ENCODE results near the gene TTYH2. TPM values are rescaled to one million over a fixed set of nuclear protein-coding genes. Genes with fewer than 3 reads are reported as not detected.

The TTYH2 gene
- total RNA-seq, 6 donors from 2014 or later, result 2.4 to 10.5 (median 8.0) TPM

GRCh38 chr17:74304184-74304583, 90.8 kb downstream of the TTYH2 start:
- no peak for ATAC-seq (ENCODE audit: low FRiP score in 2 of 2)
- 76 to 84% methylated on average over 3 to 5 of the region's 5 CpGs for WGBS, 2 donors
- H3K27ac ChIP-seq, result no peak overlapping the region
- DNase-seq, result no peak
- TF ChIP-seq POLR2A (IDR thresholded peaks at IDR 0.05) (no peak), POLR2AphosphoS5 (IDR thresholded peaks at IDR 0.05) (no peak), CTCF (IDR thresholded peaks at IDR 0.05) (no peak), EP300 (IDR thresholded peaks at IDR 0.05) (no peak)
- H3K27me3 ChIP-seq, result no peaks in the 10 kb centered on the region
- H3K4me1 ChIP-seq, result no peaks in the 10 kb centered on the region
- peaks cover 0 to 8% (median 4%) of the 10 kb centered on the region in 4 donors for H3K9me3 ChIP-seq
- no peaks in the 10 kb centered on the region for H3K36me3 ChIP-seq
- no peak overlapping the region for H3K4me3 ChIP-seq

- no peak for ATAC-seq (ENCODE audit: low FRiP score in 2 of 2)
- WGBS, 2 donors, result 56 to 71% methylated on average over 10 of the region's 10 CpGs
- TF ChIP-seq CTCF (IDR thresholded peaks at IDR 0.05), result no peak
- TF ChIP-seq POLR2AphosphoS5 (IDR thresholded peaks at IDR 0.05), result no peak
- no peak for TF ChIP-seq POLR2A (IDR thresholded peaks at IDR 0.05)
- TF ChIP-seq EP300 (IDR thresholded peaks at IDR 0.05), result no peak
Observed at GRCh38 chr17:74305865-74306654, 92.7 kb downstream of the TTYH2 start.

DNA sequence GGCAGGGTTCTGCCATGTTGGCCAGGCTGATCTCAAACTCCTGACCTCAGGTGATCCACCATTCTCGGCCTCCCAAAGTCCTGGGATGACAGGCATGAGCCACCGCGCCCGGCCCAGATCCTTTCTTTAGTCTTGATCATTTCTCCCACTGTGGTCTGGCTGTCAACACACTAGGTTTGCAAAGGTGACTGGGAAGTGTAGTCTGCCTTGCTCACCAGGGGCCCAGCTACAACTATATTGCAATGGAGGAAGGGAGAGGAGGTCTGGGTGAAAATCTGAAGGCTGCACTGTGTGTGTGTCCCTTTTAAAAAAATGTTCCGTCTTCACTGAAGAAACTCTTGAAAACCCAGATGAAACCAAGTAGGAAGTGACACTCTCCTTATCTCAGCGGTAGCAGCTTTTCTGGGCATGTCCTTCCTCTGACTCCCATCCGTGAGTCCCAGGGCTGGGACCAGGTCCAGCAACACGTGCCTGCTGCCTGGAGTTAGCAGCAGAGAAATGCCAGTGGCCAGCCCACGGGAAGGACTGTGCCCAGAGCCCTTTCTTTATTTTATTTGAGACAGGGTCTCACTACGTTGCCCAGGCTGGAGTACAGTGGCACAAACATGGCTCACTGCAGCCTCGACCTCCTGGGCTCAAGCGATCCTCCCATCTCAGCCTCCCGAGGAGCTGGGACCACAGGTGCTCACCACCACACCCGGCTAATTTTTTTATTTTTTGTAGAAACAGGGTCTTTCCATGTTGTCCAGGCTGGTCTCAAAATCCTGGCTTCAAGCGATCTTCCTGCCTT, 94.8 kb downstream of the TTYH2 start:
- ATAC-seq (ENCODE audit: low FRiP score in 2 of 2) (no peak), DNase-seq (no peak)
- no peak for TF ChIP-seq POLR2AphosphoS5 (IDR thresholded peaks at IDR 0.05)
- TF ChIP-seq POLR2A (IDR thresholded peaks at IDR 0.05), result no peak
- TF ChIP-seq CTCF (IDR thresholded peaks at IDR 0.05), result no peak
- no peak for TF ChIP-seq EP300 (IDR thresholded peaks at IDR 0.05)
- Histone ChIP-seq H3K27ac (no peak overlapping the region), H3K4me3 (no peak overlapping the region), H3K27me3 (no peaks in the 10 kb centered on the region), H3K4me1 (no peaks in the 10 kb centered on the region), H3K9me3 (peaks cover 0 to 15% (median 4%) of the 10 kb centered on the region in 4 donors), H3K36me3 (no peaks in the 10 kb centered on the region)
- WGBS, 2 donors, result 55 to 60% methylated on average over 15 of the region's 15 CpGs

More at GRCh38 chr17:74305865-74306654, 92.7 kb downstream of the TTYH2 start:
- Histone ChIP-seq H3K4me1 (no peaks in the 10 kb centered on the region), H3K27ac (no peak overlapping the region), H3K27me3 (no peaks in the 10 kb centered on the region), H3K36me3 (no peaks in the 10 kb centered on the region), H3K4me3 (no peak overlapping the region), H3K9me3 (peaks cover 0 to 8% (median 4%) of the 10 kb centered on the region in 4 donors)
- no peak for DNase-seq

DNA sequence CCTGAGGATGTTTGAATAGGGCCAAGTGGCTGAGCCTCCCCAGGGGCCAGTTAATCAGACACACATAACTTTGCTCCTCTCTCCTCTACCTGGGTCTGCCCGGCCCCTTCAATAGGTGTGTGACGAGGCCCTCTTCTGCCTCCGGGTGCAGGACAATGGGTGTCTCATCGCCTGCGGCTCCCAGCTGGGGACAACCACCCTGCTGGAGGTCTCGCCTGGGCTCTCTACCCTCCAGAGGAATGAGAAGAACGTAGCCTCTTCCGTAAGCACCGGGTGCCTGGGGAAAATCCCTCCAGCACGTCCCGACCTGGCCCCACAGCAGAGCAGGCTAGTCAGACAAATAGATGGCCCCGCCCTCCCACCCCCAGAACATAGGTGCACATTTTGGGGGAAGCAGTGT, 96.5 kb downstream of the TTYH2 start:
- ATAC-seq (ENCODE audit: low FRiP score in 2 of 2) (no peak), DNase-seq (no peak)
- no peak for TF ChIP-seq POLR2A (IDR thresholded peaks at IDR 0.05)
- TF ChIP-seq EP300 (IDR thresholded peaks at IDR 0.05), result no peak
- TF ChIP-seq CTCF (IDR thresholded peaks at IDR 0.05), result no peak
- no peak for TF ChIP-seq POLR2AphosphoS5 (IDR thresholded peaks at IDR 0.05)
- no peaks in the 10 kb centered on the region for H3K27me3 ChIP-seq
- H3K36me3 ChIP-seq, result no peaks in the 10 kb centered on the region
- no peak overlapping the region for H3K4me3 ChIP-seq
- no peak overlapping the region for H3K27ac ChIP-seq
- peaks cover 0 to 11% (median 1%) of the 10 kb centered on the region in 4 donors for H3K9me3 ChIP-seq
- H3K4me1 ChIP-seq, result no peaks in the 10 kb centered on the region
- 63 to 80% methylated on average over 2 to 12 of the region's 12 CpGs for WGBS, 2 donors

Other genes starting within 250 kb of the TTYH2 start
- 100 to 1,000 TPM; 334 to 709 (median 485) TPM for gene RPL38, start 9.9 kb upstream of the TTYH2 start, total RNA-seq
- gene DNAI2, start 60.7 kb downstream of the TTYH2 start, total RNA-seq, result 10 to 100 TPM in 1 of 6 donors, 1 to 10 TPM in 4, under 1 TPM in 1; 0.29 to 16.1 (median 3.7) TPM
- gene KIF19, start 112.7 kb downstream of the TTYH2 start, total RNA-seq, result 10 to 100 TPM in 2 of 6 donors, 1 to 10 TPM in 3, under 1 TPM in 1; 0.46 to 13.7 (median 3.8) TPM
- gene BTBD17, start 148.3 kb downstream of the TTYH2 start, total RNA-seq, result 1 to 10 TPM in 1 of 6 donors, not detected in 5; 1.2 TPM
- under 1 TPM in 1 of 6 donors, not detected in 5; 0.27 TPM for gene GPR142, start 153.9 kb downstream of the TTYH2 start, total RNA-seq
- gene GPRC5C, start 218.5 kb downstream of the TTYH2 start, total RNA-seq, result 10 to 100 TPM; 50.7 to 88.4 (median 56.4) TPM

All from upper lobe of left lung (tissue), 6 donors.